Astrocyte (in vitro differentiated cells and primary cell): ENCODE results near the gene BCR. TPM values are rescaled to one million over a fixed set of nuclear protein-coding genes. Genes with fewer than 3 reads are reported as not detected.

ENCODE experiments used
- DNase-seq: peaks from one replicate; pipeline ENCODE4 v3.0.0-alpha.2; 2010; ENCODE audit warnings: low read depth
- FAIRE-seq: peaks from 2 replicates; lab custom pipeline; 2011; peaks lifted over from hg19 to GRCh38; lab: Jason Lieb, UNC
- H2AFZ ChIP-seq: 2 replicates; pipeline ENCODE4 v1.6.0; 2012; ENCODE audit warnings: low read depth, low read length, inconsistent platforms
- H3K27ac ChIP-seq: 2 replicates; pipeline ENCODE4 v1.5.1; 2011; ENCODE audit warnings: low read depth, low read length, inconsistent platforms
- H3K27me3 ChIP-seq: 2 replicates; pipeline ENCODE4 v1.6.0; 2011; ENCODE audit warnings: low read length, inconsistent platforms; ENCODE audit not compliant: insufficient read depth
- H3K36me3 ChIP-seq: 2 replicates; pipeline ENCODE4 v1.5.1; 2011; ENCODE audit warnings: low read length, inconsistent platforms; ENCODE audit not compliant: insufficient read depth
- H3K4me1 ChIP-seq: 2 replicates; pipeline ENCODE4 v1.5.1; 2011; ENCODE audit warnings: low read length, inconsistent platforms; ENCODE audit not compliant: insufficient read depth
- H3K4me2 ChIP-seq: 2 replicates; pipeline ENCODE4 v1.6.0; 2012; ENCODE audit warnings: low read length, inconsistent platforms
- H3K4me3 ChIP-seq: 2 replicates; pipeline ENCODE4 v1.5.1; 2011; ENCODE audit warnings: low read depth, mild to moderate bottlenecking, low read length, inconsistent platforms; ENCODE audit not compliant: insufficient read depth
- H3K79me2 ChIP-seq: 2 replicates; pipeline ENCODE4 v1.6.0; 2012; ENCODE audit warnings: mild to moderate bottlenecking, low read length, inconsistent platforms; ENCODE audit not compliant: insufficient read depth
- H3K9ac ChIP-seq: 2 replicates; pipeline ENCODE4 v1.6.0; 2012; ENCODE audit warnings: mild to moderate bottlenecking, low read length, inconsistent platforms
- H3K9me3 ChIP-seq: 2 replicates; pipeline ENCODE4 v1.5.1; 2012; ENCODE audit warnings: low read depth, mild to moderate bottlenecking, low read length, inconsistent platforms; ENCODE audit not compliant: insufficient read depth
- H4K20me1 ChIP-seq: 2 replicates; pipeline ENCODE4 v1.6.0; 2012; ENCODE audit warnings: low read length, inconsistent platforms; ENCODE audit not compliant: insufficient read depth
- H3K27ac Mint-ChIP-seq: one replicate; pipeline ENCODE4 v1.8.0; 2021; ENCODE audit warnings: mild to moderate bottlenecking, mixed read lengths; ENCODE audit not compliant: unreplicated experiment
- H3K27me3 Mint-ChIP-seq: one replicate; pipeline ENCODE4 v1.8.0; 2021; ENCODE audit warnings: low read depth, mixed read lengths; ENCODE audit not compliant: unreplicated experiment
- H3K36me3 Mint-ChIP-seq: one replicate; pipeline ENCODE4 v1.8.0; 2021; ENCODE audit warnings: low read depth, mixed read lengths; ENCODE audit not compliant: unreplicated experiment
- H3K4me1 Mint-ChIP-seq: one replicate; pipeline ENCODE4 v1.8.0; 2021; ENCODE audit warnings: low read depth, mixed read lengths; ENCODE audit not compliant: unreplicated experiment
- H3K4me3 Mint-ChIP-seq: one replicate; pipeline ENCODE4 v1.8.0; 2021; ENCODE audit warnings: mild to moderate bottlenecking, moderate library complexity, mixed read lengths; ENCODE audit not compliant: unreplicated experiment
- H3K9me3 Mint-ChIP-seq: one replicate; pipeline ENCODE4 v1.8.0; 2021; ENCODE audit warnings: mild to moderate bottlenecking, mixed read lengths; ENCODE audit not compliant: unreplicated experiment
- CTCF ChIP-seq: IDR thresholded peaks from 2 replicates; pipeline ENCODE4 v1.5.1; 2011; ENCODE audit warnings: low read depth, mild to moderate bottlenecking, inconsistent platforms, low read length, moderate library complexity; ENCODE audit not compliant: insufficient read depth
- EZH2 ChIP-seq: IDR thresholded peaks from 2 replicates; pipeline ENCODE4 v1.6.1; 2012; ENCODE audit warnings: mild to moderate bottlenecking, low read length, inconsistent platforms; ENCODE audit not compliant: insufficient read depth
- total RNA-seq: library from RNA; stranded (reverse); gene quantifications from 2 replicates; pipeline ENCODE4 v1.2.1, GENCODE V29; 2021

Gene BCR
- total RNA-seq, 1 donor from 2014 or later = 48.9 TPM

GRCh38 chr22:23244690-23245044 is 64.4 kb downstream of the BCR start:
- H3K79me2 ChIP-seq = peaks cover 63% of the 10 kb centered on the region
- no peak for FAIRE-seq

GRCh38 chr22:23245045-23245798 is 64.9 kb downstream of the BCR start:
- TF ChIP-seq CTCF = no peak
- TF ChIP-seq EZH2 = no peak
- Histone ChIP-seq H3K27ac (peak overlapping the region; percentile 47), H4K20me1 (peaks cover 94% of the 10 kb centered on the region), H3K27me3 (no peaks in the 10 kb centered on the region), H3K4me2 (peak overlapping the region; percentile 69), H3K4me3 (no peak overlapping the region), H3K4me1 (peaks cover 41% of the 10 kb centered on the region), H3K79me2 (peaks cover 61% of the 10 kb centered on the region), H3K9me3 (no peaks in the 10 kb centered on the region), H3K36me3 (no peaks in the 10 kb centered on the region), H3K9ac (peak overlapping the region; percentile 15), H2AFZ (no peak overlapping the region)
- Mint-ChIP-seq H3K36me3 (peaks cover 5% of the 10 kb centered on the region), H3K27ac (no peak overlapping the region), H3K9me3 (no peaks in the 10 kb centered on the region), H3K27me3 (no peaks in the 10 kb centered on the region), H3K4me1 (peaks cover 47% of the 10 kb centered on the region), H3K4me3 (no peak overlapping the region)
- FAIRE-seq (no peak), DNase-seq (peak; percentile 66)

More at GRCh38 chr22:23244690-23245044, 64.4 kb downstream of the BCR start:
- Histone ChIP-seq H3K27me3 (no peaks in the 10 kb centered on the region), H3K27ac (peak overlapping the region; percentile 47), H2AFZ (no peak overlapping the region), H3K4me2 (peak overlapping the region; percentile 69), H4K20me1 (peaks cover 93% of the 10 kb centered on the region), H3K9me3 (no peaks in the 10 kb centered on the region), H3K36me3 (no peaks in the 10 kb centered on the region), H3K4me1 (peaks cover 41% of the 10 kb centered on the region), H3K4me3 (no peak overlapping the region), H3K9ac (no peak overlapping the region)
- no peaks in the 10 kb centered on the region for H3K27me3 Mint-ChIP-seq
- no peak for DNase-seq
- no peak for TF ChIP-seq EZH2
- TF ChIP-seq CTCF = no peak
- H3K27ac Mint-ChIP-seq = no peak overlapping the region
- H3K9me3 Mint-ChIP-seq = peaks cover 3% of the 10 kb centered on the region
- H3K4me1 Mint-ChIP-seq = peaks cover 41% of the 10 kb centered on the region
- no peak overlapping the region for H3K4me3 Mint-ChIP-seq
- H3K36me3 Mint-ChIP-seq = peaks cover 5% of the 10 kb centered on the region

GRCh38 chr22:23245799-23246136 is 65.5 kb downstream of the BCR start:
- Mint-ChIP-seq H3K4me1 (peaks cover 50% of the 10 kb centered on the region), H3K27me3 (no peaks in the 10 kb centered on the region), H3K4me3 (no peak overlapping the region), H3K36me3 (peaks cover 5% of the 10 kb centered on the region), H3K27ac (no peak overlapping the region), H3K9me3 (no peaks in the 10 kb centered on the region)
- Histone ChIP-seq H3K9ac (no peak overlapping the region), H3K27me3 (no peaks in the 10 kb centered on the region), H2AFZ (no peak overlapping the region), H3K27ac (peak overlapping the region; percentile 47), H3K4me3 (no peak overlapping the region), H3K4me1 (peaks cover 41% of the 10 kb centered on the region), H3K79me2 (peaks cover 62% of the 10 kb centered on the region), H3K36me3 (no peaks in the 10 kb centered on the region), H3K4me2 (peak overlapping the region; percentile 69), H3K9me3 (no peaks in the 10 kb centered on the region), H4K20me1 (peaks cover 96% of the 10 kb centered on the region)
- TF ChIP-seq CTCF (no peak), EZH2 (no peak)
- DNase-seq = no peak
- no peak for FAIRE-seq
